ENCODE results near the gene NFKBIB.

Gene NFKBIB

DNA sequence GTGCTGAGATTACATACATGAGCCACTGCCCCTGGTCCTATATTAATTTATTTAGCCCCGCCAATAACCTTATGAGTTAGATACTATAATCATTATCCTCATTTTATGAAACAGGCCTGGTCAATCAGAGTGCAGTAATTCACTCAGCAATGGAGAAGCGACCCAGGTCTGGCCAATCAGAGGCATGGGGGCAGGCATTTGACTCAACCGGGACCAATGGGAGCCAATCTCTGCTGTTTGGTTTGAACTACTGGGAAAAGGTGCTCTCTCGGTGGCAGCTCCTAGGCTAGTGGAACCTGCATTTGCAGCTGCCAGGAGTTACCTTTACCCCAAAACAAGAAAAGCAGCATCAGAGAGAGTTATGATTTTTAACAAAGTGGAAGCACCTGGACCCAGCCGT is 6.9 kb upstream of the NFKBIB start:
- H3K27me3 ChIP-seq, result no peaks in the 10 kb centered on the region
- peak overlapping the region in 1 of 11 experiments; percentile 77; a peak in 2 of 22 replicates for H3K27ac ChIP-seq
- H3K9ac ChIP-seq, result peak overlapping the region in 2 of 11 experiments; percentile 41 to 48; a peak in 3 of 22 replicates
- peaks cover 0 to 33% (median 3%) of the 10 kb centered on the region in 11 experiments; a peak in 8 of 22 replicates for H4K20me1 ChIP-seq
- no peak overlapping the region for H3K4me3 ChIP-seq
- no peak for TF ChIP-seq Cebpa-rat (IDR thresholded peaks at IDR 0.05)
- peaks cover 35 to 65% (median 61%) of the 10 kb centered on the region in 10 experiments for H3K4me1 ChIP-seq
- peak overlapping the region in 6 of 11 experiments; percentile 81 to 97 (median 90); a peak in 11 of 22 replicates for H3K4me2 ChIP-seq
- peaks cover 18 to 66% (median 45%) of the 10 kb centered on the region in 11 experiments for H3K36me3 ChIP-seq
- no peaks in the 10 kb centered on the region for H3K9me3 ChIP-seq (replicated peaks in 1 of 11)

- Histone ChIP-seq H3K4me3 (no peak overlapping the region), H3K9ac (peak overlapping the region in 4 of 11 experiments; percentile 33 to 48 (median 37); a peak in 5 of 22 replicates), H3K9me3 (replicated peaks in 1 of 11) (no peaks in the 10 kb centered on the region), H4K20me1 (peaks cover 0 to 38% (median 3%) of the 10 kb centered on the region in 11 experiments; a peak in 8 of 22 replicates), H3K4me2 (peak overlapping the region in 8 of 11 experiments; percentile 15 to 97 (median 86); a peak in 14 of 22 replicates), H3K27ac (peak overlapping the region in 3 of 11 experiments; percentile 66 to 77 (median 76); a peak in 7 of 22 replicates), H3K36me3 (peaks cover 18 to 61% (median 40%) of the 10 kb centered on the region in 11 experiments), H3K27me3 (no peaks in the 10 kb centered on the region), H3K4me1 (peaks cover 40 to 67% (median 62%) of the 10 kb centered on the region in 10 experiments)
- no peak for TF ChIP-seq Cebpa-rat (IDR thresholded peaks at IDR 0.05)
Observed at GRCh38 chr19:38893341-38893771, 6.4 kb upstream of the NFKBIB start.

GRCh38 chr19:38894968-38895367 is 4.8 kb upstream of the NFKBIB start:
- TF ChIP-seq Cebpa-rat (IDR thresholded peaks at IDR 0.05), result no peak
- Histone ChIP-seq H3K27me3 (no peaks in the 10 kb centered on the region), H4K20me1 (peaks cover 0 to 41% (median 6%) of the 10 kb centered on the region in 11 experiments; a peak in 7 of 22 replicates), H3K4me3 (peak overlapping the region in 2 of 10 experiments; percentile 14 to 23; a peak in 3 of 20 replicates), H3K36me3 (peaks cover 2 to 45% (median 24%) of the 10 kb centered on the region in 11 experiments; a peak in 18 of 22 replicates), H3K9ac (peak overlapping the region; percentile 38 to 90 (median 61); a peak in 21 of 22 replicates), H3K4me1 (peaks cover 45 to 66% (median 62%) of the 10 kb centered on the region in 10 experiments), H3K4me2 (peak overlapping the region; percentile 57 to 98 (median 85)), H3K9me3 (replicated peaks in 1 of 11) (no peaks in the 10 kb centered on the region), H3K27ac (peak overlapping the region in 8 of 11 experiments; percentile 49 to 77 (median 58); a peak in 17 of 22 replicates)

GRCh38 chr19:38898788-38899446 is 852 bp upstream of the NFKBIB start:
- Histone ChIP-seq H3K27ac (peak overlapping the region; percentile 43 to 93 (median 72)), H4K20me1 (peaks cover 0 to 33% (median 9%) of the 10 kb centered on the region in 11 experiments; a peak in 8 of 22 replicates), H3K4me2 (peak overlapping the region; percentile 76 to 99 (median 96)), H3K9ac (peak overlapping the region; percentile 73 to 92 (median 87)), H3K36me3 (peaks cover 0 to 17% (median 8%) of the 10 kb centered on the region in 11 experiments; a peak in 9 of 22 replicates), H3K4me3 (peak overlapping the region; percentile 72 to 87 (median 84)), H3K9me3 (replicated peaks in 1 of 11) (peaks cover 0 to 7% (median 5%) of the 10 kb centered on the region in 11 experiments; a peak in 10 of 22 replicates), H3K4me1 (peaks cover 59 to 70% (median 64%) of the 10 kb centered on the region in 10 experiments), H3K27me3 (no peaks in the 10 kb centered on the region)
- TF ChIP-seq Cebpa-rat (IDR thresholded peaks at IDR 0.05), result no peak

GRCh38 chr19:38900202-38900629 is 447 bp downstream of the NFKBIB start:
- Histone ChIP-seq H3K27ac (peak overlapping the region; percentile 72 to 93 (median 83)), H3K4me1 (peaks cover 46 to 57% (median 53%) of the 10 kb centered on the region in 10 experiments), H3K27me3 (no peaks in the 10 kb centered on the region), H3K4me2 (peak overlapping the region; percentile 71 to 88 (median 83)), H3K9ac (peak overlapping the region; percentile 77 to 92 (median 89)), H3K36me3 (peaks cover 7 to 30% (median 20%) of the 10 kb centered on the region in 11 experiments), H4K20me1 (peaks cover 0 to 31% (median 9%) of the 10 kb centered on the region in 11 experiments; a peak in 10 of 22 replicates), H3K9me3 (replicated peaks in 1 of 11) (peaks cover 0 to 7% (median 5%) of the 10 kb centered on the region in 11 experiments; a peak in 10 of 22 replicates), H3K4me3 (peak overlapping the region; percentile 72 to 87 (median 84))
- TF ChIP-seq Cebpa-rat (IDR thresholded peaks at IDR 0.05), result no peak

DNA sequence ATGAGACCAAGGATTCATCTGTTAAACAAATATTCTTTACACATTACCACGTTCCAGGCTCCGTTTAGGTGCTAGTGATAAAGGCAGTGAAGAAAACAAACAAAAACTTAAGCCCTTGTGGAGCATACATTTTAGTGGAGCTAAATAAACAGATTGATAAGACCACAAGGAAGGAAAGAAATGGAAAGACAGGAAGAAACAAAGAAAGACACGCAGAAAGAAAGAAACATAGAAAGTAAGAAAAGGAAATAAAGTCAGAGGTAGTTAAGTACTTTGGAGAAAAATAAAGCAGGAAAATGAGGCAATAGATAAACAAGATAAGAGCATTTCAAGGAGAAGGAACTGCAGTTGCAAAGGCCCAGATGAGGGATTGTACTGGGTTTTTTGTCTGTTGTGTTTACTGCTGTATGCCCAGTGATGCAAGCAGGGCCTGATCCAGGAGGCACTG is 998 bp downstream of the NFKBIB start:
- Histone ChIP-seq H3K4me3 (peak overlapping the region; percentile 72 to 87 (median 84)), H3K9me3 (replicated peaks in 1 of 11) (peaks cover 0 to 7% (median 5%) of the 10 kb centered on the region in 11 experiments; a peak in 10 of 22 replicates), H3K4me1 (peaks cover 41 to 52% (median 47%) of the 10 kb centered on the region in 10 experiments), H3K27ac (peak overlapping the region; percentile 72 to 93 (median 83); a peak in 18 of 22 replicates), H4K20me1 (peaks cover 0 to 30% (median 9%) of the 10 kb centered on the region in 11 experiments; a peak in 10 of 22 replicates), H3K36me3 (peaks cover 13 to 36% (median 26%) of the 10 kb centered on the region in 11 experiments), H3K27me3 (no peaks in the 10 kb centered on the region), H3K4me2 (peak overlapping the region; percentile 71 to 88 (median 83)), H3K9ac (peak overlapping the region; percentile 77 to 92 (median 89))
- no peak for TF ChIP-seq Cebpa-rat (IDR thresholded peaks at IDR 0.05)

DNA sequence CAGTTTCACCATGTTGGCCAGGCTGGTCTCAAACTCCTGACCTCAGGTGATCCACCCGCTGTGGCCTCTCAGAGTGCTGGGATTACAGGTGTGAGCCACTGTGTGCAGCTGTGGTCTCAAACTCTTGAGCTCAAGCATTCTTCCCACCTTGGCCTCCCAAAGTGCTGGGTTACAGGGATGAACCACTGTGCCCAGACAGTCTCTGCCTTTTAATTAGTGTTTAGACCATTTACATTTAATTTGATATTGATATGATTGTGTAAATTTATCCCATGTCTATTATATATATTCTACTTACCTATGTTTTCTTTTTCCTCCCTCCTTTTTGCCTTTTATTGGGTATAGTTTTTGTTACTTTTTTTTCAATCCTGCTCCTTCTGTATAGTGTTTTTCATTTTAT is 1.9 kb downstream of the NFKBIB start:
- Histone ChIP-seq H3K4me2 (peak overlapping the region; percentile 71 to 88 (median 83)), H3K9ac (peak overlapping the region in 5 of 11 experiments; percentile 86 to 92 (median 90); a peak in 6 of 22 replicates), H3K27me3 (no peaks in the 10 kb centered on the region), H3K4me1 (peaks cover 33 to 42% (median 38%) of the 10 kb centered on the region in 10 experiments), H3K4me3 (peak overlapping the region in 8 of 10 experiments; percentile 72 to 87 (median 86); a peak in 9 of 20 replicates), H3K9me3 (replicated peaks in 1 of 11) (peaks cover 0 to 7% (median 5%) of the 10 kb centered on the region in 11 experiments; a peak in 10 of 22 replicates), H4K20me1 (peaks cover 0 to 26% (median 9%) of the 10 kb centered on the region in 11 experiments; a peak in 10 of 22 replicates), H3K27ac (no peak overlapping the region), H3K36me3 (peaks cover 19 to 44% (median 33%) of the 10 kb centered on the region in 11 experiments)
- no peak for TF ChIP-seq Cebpa-rat (IDR thresholded peaks at IDR 0.05)
